Measurements from ENCODE around the gene HBM. TPM values are rescaled to one million over a fixed set of nuclear protein-coding genes. Genes with fewer than 3 reads are reported as not detected.

The HBM gene
- total and polyA plus RNA-seq, 10 of the 15 experiments (the other 5 are each of a cell fraction or from before 2014, with no cell fraction given): 0.23 TPM; not detected in 9

DNA sequence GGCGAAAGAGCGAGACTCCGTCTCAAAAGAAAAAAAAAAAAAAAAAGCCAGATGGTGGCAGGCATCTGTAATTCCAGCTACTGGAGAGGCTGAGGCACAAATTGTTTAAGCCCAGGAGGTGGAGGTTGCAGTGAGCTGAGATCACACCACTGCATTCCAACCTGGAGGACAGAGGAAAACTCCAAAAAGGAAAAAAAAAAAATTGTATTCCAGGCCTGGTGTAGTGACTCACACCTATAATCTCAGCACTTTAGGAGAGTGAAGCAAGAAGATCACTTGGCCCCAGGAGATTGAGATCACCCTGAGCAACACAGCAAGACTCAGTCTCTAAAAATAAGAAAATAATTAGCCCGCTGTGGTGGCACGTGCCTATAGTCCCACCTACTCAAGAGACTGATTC, 34.6 kb downstream of the HBM start (continued):
- no peak for TF ChIP-seq ZBED1 (IDR thresholded peaks at IDR 0.05; ENCODE audit: borderline replicate concordance)
- TF ChIP-seq ETV6 (conservative IDR thresholded peaks at IDR 0.05 in 1 of 2, IDR thresholded peaks at IDR 0.05 in 1 of 2; ENCODE audit: borderline replicate concordance in 1 of 2, low read depth in 1 of 2): no peak
- TF ChIP-seq BACH1 (IDR thresholded peaks at IDR 0.05; ENCODE audit: borderline replicate concordance): no peak
- TF ChIP-seq NR2C2 (IDR thresholded peaks at IDR 0.05; ENCODE audit: borderline replicate concordance, control insufficient read depth, insufficient read length, low read depth): no peak
- TF ChIP-seq, protein P1, sequence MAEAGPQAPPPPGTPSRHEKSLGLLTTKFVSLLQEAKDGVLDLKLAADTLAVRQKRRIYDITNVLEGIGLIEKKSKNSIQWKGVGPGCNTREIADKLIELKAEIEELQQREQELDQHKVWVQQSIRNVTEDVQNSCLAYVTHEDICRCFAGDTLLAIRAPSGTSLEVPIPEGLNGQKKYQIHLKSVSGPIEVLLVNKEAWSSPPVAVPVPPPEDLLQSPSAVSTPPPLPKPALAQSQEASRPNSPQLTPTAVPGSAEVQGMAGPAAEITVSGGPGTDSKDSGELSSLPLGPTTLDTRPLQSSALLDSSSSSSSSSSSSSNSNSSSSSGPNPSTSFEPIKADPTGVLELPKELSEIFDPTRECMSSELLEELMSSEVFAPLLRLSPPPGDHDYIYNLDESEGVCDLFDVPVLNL (IDR thresholded peaks at IDR 0.05; ENCODE audit: low read depth, low read length): no peak
- TF ChIP-seq EGR1 (IDR thresholded peaks at IDR 0.05; ENCODE audit: borderline replicate concordance in 1 of 2, low read depth in 2 of 2, low read length in 2 of 2): no peak
- no peak for TF ChIP-seq MYB (IDR thresholded peaks at IDR 0.05; ENCODE audit: borderline replicate concordance, low read depth, low read length)
- TF ChIP-seq, protein P2, sequence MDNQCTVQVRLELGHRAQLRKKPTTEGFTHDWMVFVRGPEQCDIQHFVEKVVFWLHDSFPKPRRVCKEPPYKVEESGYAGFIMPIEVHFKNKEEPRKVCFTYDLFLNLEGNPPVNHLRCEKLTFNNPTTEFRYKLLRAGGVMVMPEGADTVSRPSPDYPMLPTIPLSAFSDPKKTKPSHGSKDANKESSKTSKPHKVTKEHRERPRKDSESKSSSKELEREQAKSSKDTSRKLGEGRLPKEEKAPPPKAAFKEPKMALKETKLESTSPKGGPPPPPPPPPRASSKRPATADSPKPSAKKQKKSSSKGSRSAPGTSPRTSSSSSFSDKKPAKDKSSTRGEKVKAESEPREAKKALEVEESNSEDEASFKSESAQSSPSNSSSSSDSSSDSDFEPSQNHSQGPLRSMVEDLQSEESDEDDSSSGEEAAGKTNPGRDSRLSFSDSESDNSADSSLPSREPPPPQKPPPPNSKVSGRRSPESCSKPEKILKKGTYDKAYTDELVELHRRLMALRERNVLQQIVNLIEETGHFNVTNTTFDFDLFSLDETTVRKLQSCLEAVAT (IDR thresholded peaks at IDR 0.05): no peak
- no peak for TF ChIP-seq KAT2A (conservative IDR thresholded peaks at IDR 0.05; ENCODE audit: control insufficient read depth, low read depth, low read length)

DNA sequence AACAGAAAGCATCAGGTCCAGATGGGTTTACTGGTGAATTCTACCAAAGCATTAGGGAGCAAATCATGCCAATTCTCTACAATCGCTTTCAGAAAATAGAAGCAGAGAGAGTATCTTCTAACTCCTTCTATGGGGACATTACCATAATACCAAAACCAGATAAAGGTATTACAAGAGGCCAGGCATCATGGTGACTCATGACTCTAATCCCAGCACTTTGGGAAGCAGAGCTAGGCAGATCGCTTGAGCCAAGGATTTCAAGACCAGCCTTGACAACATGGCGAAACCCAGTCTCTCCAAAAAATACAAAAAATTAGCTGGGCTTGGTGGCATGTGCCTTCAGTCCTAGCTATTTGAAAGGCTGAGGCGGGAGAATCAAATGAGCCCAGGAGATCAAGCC, 37.5 kb downstream of the HBM start:
- SMC1A ChIA-PET (ENCODE audit: uncharacterized antibody, unreplicated experiment): no interaction called here
- whole genome bisulfite sequencing (ENCODE audit: insufficient coverage, insufficient replicate concordance, low lambda C conversion rate, missing lambda C conversion rate): 95% methylated on average over 4 of the region's 4 CpGs
- TF ChIP-seq HDAC2 (IDR thresholded peaks at IDR 0.05) (no peak), NFXL1 (IDR thresholded peaks at IDR 0.05; ENCODE audit: borderline replicate concordance) (no peak), BHLHE40 (IDR thresholded peaks at IDR 0.05; ENCODE audit: borderline replicate concordance in 1 of 2, low read depth in 2 of 2, low read length in 1 of 2) (no peak), RAD51 (IDR thresholded peaks at IDR 0.05) (no peak), SMAD1 (IDR thresholded peaks at IDR 0.05; ENCODE audit: low read depth, partially characterized antibody) (no peak), POLR2A (IDR thresholded peaks at IDR 0.05; ENCODE audit: low read depth, low read length) (no peak), EZH2 (IDR thresholded peaks at IDR 0.05; ENCODE audit: borderline replicate concordance, control insufficient read depth, low read depth, low read length) (no peak), ZNF24 (IDR thresholded peaks at IDR 0.05) (no peak)
- TF ChIP-seq, protein P3, sequence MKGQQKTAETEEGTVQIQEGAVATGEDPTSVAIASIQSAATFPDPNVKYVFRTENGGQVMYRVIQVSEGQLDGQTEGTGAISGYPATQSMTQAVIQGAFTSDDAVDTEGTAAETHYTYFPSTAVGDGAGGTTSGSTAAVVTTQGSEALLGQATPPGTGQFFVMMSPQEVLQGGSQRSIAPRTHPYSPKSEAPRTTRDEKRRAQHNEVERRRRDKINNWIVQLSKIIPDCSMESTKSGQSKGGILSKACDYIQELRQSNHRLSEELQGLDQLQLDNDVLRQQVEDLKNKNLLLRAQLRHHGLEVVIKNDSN (IDR thresholded peaks at IDR 0.05; ENCODE audit: borderline replicate concordance, extremely low read length, insufficient read depth, low read depth, low read length): no peak
- TF ChIP-seq, protein P4, sequence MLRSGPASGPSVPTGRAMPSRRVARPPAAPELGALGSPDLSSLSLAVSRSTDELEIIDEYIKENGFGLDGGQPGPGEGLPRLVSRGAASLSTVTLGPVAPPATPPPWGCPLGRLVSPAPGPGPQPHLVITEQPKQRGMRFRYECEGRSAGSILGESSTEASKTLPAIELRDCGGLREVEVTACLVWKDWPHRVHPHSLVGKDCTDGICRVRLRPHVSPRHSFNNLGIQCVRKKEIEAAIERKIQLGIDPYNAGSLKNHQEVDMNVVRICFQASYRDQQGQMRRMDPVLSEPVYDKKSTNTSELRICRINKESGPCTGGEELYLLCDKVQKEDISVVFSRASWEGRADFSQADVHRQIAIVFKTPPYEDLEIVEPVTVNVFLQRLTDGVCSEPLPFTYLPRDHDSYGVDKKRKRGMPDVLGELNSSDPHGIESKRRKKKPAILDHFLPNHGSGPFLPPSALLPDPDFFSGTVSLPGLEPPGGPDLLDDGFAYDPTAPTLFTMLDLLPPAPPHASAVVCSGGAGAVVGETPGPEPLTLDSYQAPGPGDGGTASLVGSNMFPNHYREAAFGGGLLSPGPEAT (IDR thresholded peaks at IDR 0.05; ENCODE audit: low read depth): no peak

More for the DNA sequence above, 37.5 kb downstream of the HBM start:
- intact Hi-C loops (cut with micrococcal nuclease; ENCODE audit: unreplicated experiment): no loop called here
- Histone ChIP-seq H3K4me3 (no peak overlapping the region), H4K20me1 (ENCODE audit: control insufficient read depth, insufficient read depth) (no peaks in the 10 kb centered on the region), H2AFZ (ENCODE audit: control insufficient read depth, low read depth, low read length) (no peak overlapping the region), H3K36me3 (ENCODE audit: control insufficient read depth in 2 of 2, insufficient read depth in 2 of 2, low read length in 1 of 2) (peaks cover 14 to 31% of the 10 kb centered on the region in 2 experiments), H3K27me3 (replicated peaks in 1 of 2; ENCODE audit: control insufficient read depth in 2 of 2, insufficient read depth in 2 of 2, low read length in 1 of 2) (no peaks in the 10 kb centered on the region), H3K9ac (ENCODE audit: control insufficient read depth, insufficient read depth, low read length) (no peak overlapping the region), H3K27ac (ENCODE audit: control insufficient read depth, insufficient read depth) (no peak overlapping the region), H3K4me1 (ENCODE audit: control insufficient read depth, insufficient read depth, low read length) (no peaks in the 10 kb centered on the region), H3K79me2 (ENCODE audit: control insufficient read depth, insufficient read depth, low read length) (no peaks in the 10 kb centered on the region), H3K4me2 (ENCODE audit: control insufficient read depth, insufficient read depth) (no peak overlapping the region), H3K9me3 (replicated peaks; ENCODE audit: control insufficient read depth, insufficient read depth, low read length) (no peaks in the 10 kb centered on the region)
- no TSS peak for BruUV-seq (replicated peaks)
- RAD21 ChIA-PET (ENCODE audit: unreplicated experiment): no interaction called here
- POLR2A ChIA-PET: interaction anchor here (1.1 kb wide), 1 partner anchor 25 kb away, joined by 3 read pairs; no protein-coding TSS in a partner anchor
- CTCF ChIA-PET: interaction anchor here (1.0 kb wide), 1 partner anchor 97 kb away, joined by 3 read pairs; no protein-coding TSS in a partner anchor
- FAIRE-seq: no peak
- DNase-seq (ENCODE audit: low read depth, low spot score): no peak
- in situ Hi-C loops (cut with MboI): no loop called here
- no peak for ATAC-seq

Measured in GM12878 (cell line).